Ectodermal cell (in vitro differentiated cells): Measurements from ENCODE around the gene ACSS3.
A peak's percentile ranks its signal among the peaks of the same experiment; 100 is the strongest.

Experiments
- H3K27ac ChIP-seq: 2 replicates; pipeline ENCODE4 v1.7.0; 2013; ENCODE audit warnings: mild to moderate bottlenecking, low read depth, low read length; ENCODE audit not compliant: insufficient read depth, poor library complexity, severe bottlenecking
- H3K27me3 ChIP-seq: 2 replicates; pipeline ENCODE4 v1.7.0; 2013; ENCODE audit warnings: mild to moderate bottlenecking, low read length; ENCODE audit not compliant: insufficient read depth, control insufficient read depth, poor library complexity, severe bottlenecking
- H3K36me3 ChIP-seq: one replicate; pipeline ENCODE4 v1.7.0; 2013; ENCODE audit warnings: low read length; ENCODE audit not compliant: control insufficient read depth, insufficient read depth
- H3K4me1 ChIP-seq: one replicate; pipeline ENCODE4 v1.7.0; 2013; ENCODE audit warnings: low read length; ENCODE audit not compliant: control insufficient read depth, insufficient read depth
- H3K4me3 ChIP-seq: 2 replicates; pipeline ENCODE4 v1.7.0; 2013; ENCODE audit warnings: low read depth, low read length, control low read depth; ENCODE audit not compliant: insufficient read depth
- H3K9me3 ChIP-seq: 2 replicates; pipeline ENCODE4 v1.7.0; 2013; ENCODE audit warnings: mild to moderate bottlenecking, low read length, moderate library complexity; ENCODE audit not compliant: control insufficient read depth
- WGBS, 2 experiments: methylation state at CpG; one replicate each; pipeline ENCODE4 v1.1.7; 2013; ENCODE audit warnings: missing lambda C conversion rate in 2 of 2; 5-methylcytosine and 5-hydroxymethylcytosine counted together

ACSS3 gene

GRCh38 chr12:81079280-81080076 lies 1.6 kb downstream of the ACSS3 start:
- Histone ChIP-seq H3K27ac (no peak overlapping the region), H3K27me3 (no peaks in the 10 kb centered on the region), H3K4me1 (peaks cover 6% of the 10 kb centered on the region), H3K36me3 (no peaks in the 10 kb centered on the region), H3K4me3 (peak overlapping the region; percentile 91), H3K9me3 (no peaks in the 10 kb centered on the region)
- WGBS, 2 experiments: 85 to 88% methylated on average over 2 of the region's 2 CpGs

GRCh38 chr12:81080431-81080983 lies 2.6 kb downstream of the ACSS3 start:
- WGBS, 2 experiments: 78 to 93% methylated on average over 3 to 4 of the region's 4 CpGs
- Histone ChIP-seq H3K4me1 (peaks cover 6% of the 10 kb centered on the region), H3K9me3 (no peaks in the 10 kb centered on the region), H3K36me3 (no peaks in the 10 kb centered on the region), H3K27me3 (no peaks in the 10 kb centered on the region), H3K27ac (no peak overlapping the region), H3K4me3 (no peak overlapping the region)

GRCh38 chr12:81081726-81082125 lies 3.8 kb downstream of the ACSS3 start:
- no peaks in the 10 kb centered on the region for H3K36me3 ChIP-seq
- no peak overlapping the region for H3K27ac ChIP-seq
- no peaks in the 10 kb centered on the region for H3K27me3 ChIP-seq
- H3K4me3 ChIP-seq: no peak overlapping the region
- H3K4me1 ChIP-seq: peaks cover 6% of the 10 kb centered on the region
- WGBS, 2 experiments: 100% methylated on average over 1 of the region's 1 CpG; no CpG with 5 or more reads in 1 of the 2 experiments
- no peaks in the 10 kb centered on the region for H3K9me3 ChIP-seq

GRCh38 chr12:81083018-81083417 lies 5.1 kb downstream of the ACSS3 start:
- H3K4me1 ChIP-seq: peaks cover 3% of the 10 kb centered on the region
- no peaks in the 10 kb centered on the region for H3K9me3 ChIP-seq
- H3K4me3 ChIP-seq: no peak overlapping the region
- no peaks in the 10 kb centered on the region for H3K36me3 ChIP-seq
- no peak overlapping the region for H3K27ac ChIP-seq
- WGBS, 2 experiments: 89% methylated on average over 1 of the region's 1 CpG; no CpG with 5 or more reads in 1 of the 2 experiments
- H3K27me3 ChIP-seq: no peaks in the 10 kb centered on the region

- no peak overlapping the region for H3K27ac ChIP-seq
- no peaks in the 10 kb centered on the region for H3K9me3 ChIP-seq
- H3K27me3 ChIP-seq: no peaks in the 10 kb centered on the region
- H3K36me3 ChIP-seq: no peaks in the 10 kb centered on the region
- no peak overlapping the region for H3K4me3 ChIP-seq
- H3K4me1 ChIP-seq: no peaks in the 10 kb centered on the region
- 73 to 74% methylated on average over 7 of the region's 7 CpGs for WGBS, 2 experiments
Observed at GRCh38 chr12:81083906-81084513, 6.1 kb downstream of the ACSS3 start.

- H3K4me1 ChIP-seq: no peaks in the 10 kb centered on the region
- no peak overlapping the region for H3K27ac ChIP-seq
- WGBS, 2 experiments: 50 to 92% methylated on average over 1 of the region's 1 CpG
- no peaks in the 10 kb centered on the region for H3K36me3 ChIP-seq
- H3K9me3 ChIP-seq: no peaks in the 10 kb centered on the region
- no peak overlapping the region for H3K4me3 ChIP-seq
- no peaks in the 10 kb centered on the region for H3K27me3 ChIP-seq
Observed at GRCh38 chr12:81084811-81085350, 7.0 kb downstream of the ACSS3 start.

- WGBS, 2 experiments: no CpG with 5 or more reads among the region's 2 CpGs
- H3K4me3 ChIP-seq: no peak overlapping the region
- no peaks in the 10 kb centered on the region for H3K4me1 ChIP-seq
- H3K27me3 ChIP-seq: no peaks in the 10 kb centered on the region
- no peak overlapping the region for H3K27ac ChIP-seq
- H3K9me3 ChIP-seq: no peaks in the 10 kb centered on the region
- H3K36me3 ChIP-seq: no peaks in the 10 kb centered on the region
Observed at GRCh38 chr12:81085832-81086231, 8.0 kb downstream of the ACSS3 start.

- H3K27me3 ChIP-seq: no peaks in the 10 kb centered on the region
- H3K4me3 ChIP-seq: no peak overlapping the region
- H3K9me3 ChIP-seq: no peaks in the 10 kb centered on the region
- no peaks in the 10 kb centered on the region for H3K36me3 ChIP-seq
- 83 to 93% methylated on average over 3 to 4 of the region's 4 CpGs for WGBS, 2 experiments
- no peak overlapping the region for H3K27ac ChIP-seq
- no peaks in the 10 kb centered on the region for H3K4me1 ChIP-seq
Observed at GRCh38 chr12:81086342-81086741, 8.5 kb downstream of the ACSS3 start.

GRCh38 chr12:81088221-81088620 lies 10.3 kb downstream of the ACSS3 start:
- Histone ChIP-seq H3K4me3 (no peak overlapping the region), H3K27ac (no peak overlapping the region), H3K4me1 (no peaks in the 10 kb centered on the region), H3K27me3 (no peaks in the 10 kb centered on the region), H3K9me3 (no peaks in the 10 kb centered on the region), H3K36me3 (no peaks in the 10 kb centered on the region)
- WGBS, 2 experiments: 94 to 100% methylated on average over 3 of the region's 4 CpGs

GRCh38 chr12:81089412-81089811 lies 11.5 kb downstream of the ACSS3 start:
- Histone ChIP-seq H3K27me3 (no peaks in the 10 kb centered on the region), H3K9me3 (no peaks in the 10 kb centered on the region), H3K4me1 (no peaks in the 10 kb centered on the region), H3K4me3 (no peak overlapping the region), H3K27ac (no peak overlapping the region), H3K36me3 (no peaks in the 10 kb centered on the region)
- 88 to 100% methylated on average over 1 of the region's 1 CpG for WGBS, 2 experiments
